H1 (cell line): ENCODE results near the gene MAST2. TPM values are rescaled to one million over a fixed set of nuclear protein-coding genes. Genes with fewer than 3 reads are reported as not detected.

Source experiments
- CTCF ChIA-PET: fragments of 300-600 bp; sonication (Branson Sonifier 250); formaldehyde crosslinking; loops from one replicate; lab custom pipeline; 2021; ENCODE audit not compliant: partially characterized antibody; lab: Charles Lee
- POLR2A ChIA-PET: fragments of 300-600 bp; sonication (Branson Sonifier 250); formaldehyde crosslinking; loops from one replicate; lab custom pipeline; 2021; ENCODE audit warnings: inconsistent platforms; ENCODE audit not compliant: partially characterized antibody; lab: Charles Lee
- DNase-seq, 2 experiments: peaks; one replicate each; pipeline versions ENCODE4 v3.0.0 to v3.0.0-alpha.2; 2010 to 2022; ENCODE audit warnings: low spot score in 2 of 2, low read depth in 1 of 2, mixed read lengths in 1 of 2
- FAIRE-seq: peaks from 2 replicates; lab custom pipeline; 2011; peaks lifted over from hg19 to GRCh38; lab: Jason Lieb, UNC
- H2AFZ ChIP-seq: 2 replicates; pipeline ENCODE4 v1.8.1; 2012; ENCODE audit warnings: low read length, inconsistent platforms
- H2AK5ac ChIP-seq: 2 replicates; pipeline ENCODE4 v1.6.1; 2013; ENCODE audit warnings: low read depth, low read length
- H2BK120ac ChIP-seq: replicated peaks from 2 replicates; pipeline ENCODE3; 2013; ENCODE audit warnings: low read depth, low read length, inconsistent platforms
- H2BK12ac ChIP-seq: 2 replicates; pipeline ENCODE4 v1.6.1; 2013; ENCODE audit warnings: low read depth, low read length
- H2BK15ac ChIP-seq: 2 replicates; pipeline ENCODE4 v1.6.1; 2013; ENCODE audit warnings: low read length
- H2BK20ac ChIP-seq: 2 replicates; pipeline ENCODE4 v1.6.1; 2013; ENCODE audit warnings: low read length
- H2BK5ac ChIP-seq: 2 replicates; pipeline ENCODE4 v1.6.1; 2013; ENCODE audit warnings: low read depth, low read length
- H3K14ac ChIP-seq: 2 replicates; pipeline ENCODE4 v1.6.1; 2013; ENCODE audit warnings: inconsistent platforms; ENCODE audit not compliant: insufficient read length
- H3K18ac ChIP-seq: 2 replicates; pipeline ENCODE4 v1.6.1; 2013; ENCODE audit warnings: low read length; ENCODE audit errors: extremely low read depth
- H3K23ac ChIP-seq: 2 replicates; pipeline ENCODE4 v1.6.1; 2013; ENCODE audit warnings: inconsistent platforms; ENCODE audit not compliant: insufficient read length
- H3K23me2 ChIP-seq: 2 replicates; pipeline ENCODE4 v1.6.1; 2013; ENCODE audit warnings: low read depth, low read length
- H3K27ac ChIP-seq: 2 replicates; pipeline ENCODE4 v1.6.1; 2011; ENCODE audit warnings: low read depth, low read length, inconsistent platforms
- H3K27me3 ChIP-seq, 4 experiments: replicated peaks in 1 of 4; 1 replicate in 1 of 4; 2 replicates in 3 of 4; pipeline versions ENCODE4 v1.6.1 to v1.8.1; 2011 to 2013; ENCODE audit warnings: low read length in 3 of 4, mild to moderate bottlenecking in 3 of 4, inconsistent platforms in 2 of 4, mixed read lengths in 2 of 4, moderate library complexity in 1 of 4; ENCODE audit not compliant: control insufficient read depth in 3 of 4, insufficient read depth in 3 of 4; ENCODE audit errors: extremely low read depth in 1 of 4
- H3K36me3 ChIP-seq, 4 experiments: 2 replicates each; pipeline versions ENCODE4 v1.6.1 to v1.8.1; 2011 to 2013; ENCODE audit warnings: mild to moderate bottlenecking in 4 of 4, low read length in 3 of 4, moderate library complexity in 2 of 4, control low read depth in 1 of 4, inconsistent platforms in 1 of 4; ENCODE audit not compliant: insufficient read depth in 4 of 4, control insufficient read depth in 2 of 4
- H3K4ac ChIP-seq: replicated peaks from 2 replicates; pipeline ENCODE3; 2013; ENCODE audit warnings: low read length, low read depth, mixed read lengths, inconsistent platforms; ENCODE audit not compliant: insufficient read length
- H3K4me1 ChIP-seq, 4 experiments: replicated peaks in 1 of 4; 1 replicate in 1 of 4; 2 replicates in 3 of 4; pipeline versions ENCODE4 v1.6.1 to v1.8.1; 2011 to 2013; ENCODE audit warnings: low read length in 3 of 4, inconsistent platforms in 2 of 4, mixed read lengths in 1 of 4; ENCODE audit not compliant: insufficient read depth in 4 of 4, control insufficient read depth in 3 of 4
- H3K4me2 ChIP-seq, 2 experiments: 2 replicates each; pipeline versions ENCODE4 v1.6.1 to v1.8.1; 2011 to 2013; ENCODE audit warnings: low read depth in 2 of 2, low read length in 2 of 2, control low read depth in 1 of 2, inconsistent platforms in 1 of 2, mild to moderate bottlenecking in 1 of 2; ENCODE audit not compliant: insufficient read depth in 1 of 2
- H3K4me3 ChIP-seq, 4 experiments: fragments of 200-600, 300-600 bp in 1 of 4; sonication (generic), shearing (Covaris generic), sonication (Bioruptor Twin) in 1 of 4; 2 replicates each; pipeline versions ENCODE4 v1.5.1 to v1.8.1; 2011 to 2016; ENCODE audit warnings: low read length in 4 of 4, low read depth in 3 of 4, control low read depth in 2 of 4, inconsistent platforms in 2 of 4, mild to moderate bottlenecking in 2 of 4, mixed read lengths in 1 of 4, moderate library complexity in 1 of 4; ENCODE audit not compliant: insufficient read depth in 2 of 4; ENCODE audit errors: extremely low read depth in 1 of 4
- H3K56ac ChIP-seq: replicated peaks from 2 replicates; pipeline ENCODE3; 2013; ENCODE audit warnings: low read depth, mild to moderate bottlenecking, mixed read lengths, low read length, inconsistent platforms; ENCODE audit not compliant: insufficient read length
- H3K79me1 ChIP-seq: 2 replicates; pipeline ENCODE4 v1.6.1; 2013; ENCODE audit warnings: low read depth, low read length, control low read depth
- H3K79me2 ChIP-seq, 2 experiments: 2 replicates each; pipeline versions ENCODE4 v1.6.1 to v1.8.1; 2012 to 2013; ENCODE audit warnings: low read length in 2 of 2, mild to moderate bottlenecking in 2 of 2, inconsistent platforms in 1 of 2; ENCODE audit not compliant: insufficient read depth in 2 of 2, control insufficient read depth in 1 of 2
- H3K9ac ChIP-seq, 4 experiments: replicated peaks in 1 of 4; 1 replicate in 1 of 4; 2 replicates in 3 of 4; pipeline versions ENCODE4 v1.6.1 to v1.8.1; 2011 to 2013; ENCODE audit warnings: low read depth in 3 of 4, low read length in 3 of 4, control low read depth in 2 of 4, mild to moderate bottlenecking in 2 of 4, moderate library complexity in 2 of 4, inconsistent platforms in 1 of 4; ENCODE audit errors: extremely low read depth in 1 of 4
- H3K9me3 ChIP-seq, 2 experiments: 2 replicates each; pipeline versions ENCODE4 v1.6.1 to v1.8.1; 2012 to 2013; ENCODE audit warnings: mild to moderate bottlenecking in 2 of 2, moderate library complexity in 2 of 2, control low read depth in 1 of 2, inconsistent platforms in 1 of 2, low read depth in 1 of 2, low read length in 1 of 2, mixed read lengths in 1 of 2; ENCODE audit not compliant: insufficient read depth in 2 of 2
- H4K20me1 ChIP-seq, 2 experiments: replicated peaks in 1 of 2; 2 replicates each; pipeline versions ENCODE3 to v1.8.1; 2011 to 2013; ENCODE audit warnings: inconsistent platforms in 2 of 2, low read length in 2 of 2, mild to moderate bottlenecking in 1 of 2; ENCODE audit not compliant: insufficient read depth in 2 of 2, control insufficient read depth in 1 of 2
- H4K5ac ChIP-seq: 2 replicates; pipeline ENCODE4 v1.6.1; 2013; ENCODE audit warnings: low read length, low read depth, mixed read lengths, inconsistent platforms; ENCODE audit not compliant: insufficient read length
- H4K8ac ChIP-seq: 2 replicates; pipeline ENCODE4 v1.8.0; 2013; ENCODE audit warnings: mild to moderate bottlenecking, moderate library complexity, low read length, inconsistent platforms; ENCODE audit not compliant: insufficient read depth; ENCODE audit errors: extremely low read depth
- H4K91ac ChIP-seq: replicated peaks from 2 replicates; pipeline ENCODE3; 2013; ENCODE audit warnings: low read length, mixed read lengths, inconsistent platforms; ENCODE audit not compliant: insufficient read length
- BACH1 ChIP-seq: IDR thresholded peaks from 2 replicates; pipeline ENCODE4 v1.6.1; 2012; ENCODE audit warnings: low read length, improper control_type of control experiment
- BRCA1 ChIP-seq: IDR thresholded peaks from 2 replicates; pipeline ENCODE4 v1.6.1; 2012; ENCODE audit warnings: low read depth, low read length, improper control_type of control experiment
- CHD2 ChIP-seq: IDR thresholded peaks from 2 replicates; pipeline ENCODE4 v1.6.1; 2012; ENCODE audit warnings: low read length, improper control_type of control experiment
- CTBP2 ChIP-seq: IDR thresholded peaks from 2 replicates; pipeline ENCODE4 v1.7.0; 2011; ENCODE audit warnings: borderline replicate concordance, mild to moderate bottlenecking, moderate library complexity, mixed read lengths, low read length; ENCODE audit not compliant: insufficient read depth, insufficient read length
- EGR1 ChIP-seq: IDR thresholded peaks from 2 replicates; pipeline ENCODE4 v1.6.1; 2011; ENCODE audit warnings: low read depth, low read length, borderline replicate concordance
- EP300 ChIP-seq, 2 experiments: IDR thresholded peaks; 1 replicate in 1 of 2; 2 replicates in 1 of 2; pipeline ENCODE4 v1.6.1; 2011 to 2012; ENCODE audit warnings: low read depth in 2 of 2, low read length in 2 of 2, mild to moderate bottlenecking in 2 of 2, borderline replicate concordance in 1 of 2, inconsistent platforms in 1 of 2, moderate library complexity in 1 of 2
- HDAC2 ChIP-seq, 2 experiments: fragments of 300-600 bp in 1 of 2; sonication (generic) in 1 of 2; IDR thresholded peaks; 2 replicates each; pipeline ENCODE4 v1.6.1; 2011 to 2012; ENCODE audit warnings: low read depth in 2 of 2, low read length in 2 of 2, mild to moderate bottlenecking in 2 of 2, moderate library complexity in 2 of 2, borderline replicate concordance in 1 of 2, inconsistent platforms in 1 of 2
- KDM4A ChIP-seq: IDR thresholded peaks from one replicate; pipeline ENCODE4 v1.7.1; 2012; ENCODE audit warnings: low read depth, mild to moderate bottlenecking, moderate library complexity, low read length, inconsistent platforms; ENCODE audit not compliant: severe bottlenecking
- RFX5 ChIP-seq: IDR thresholded peaks from 2 replicates; pipeline ENCODE4 v1.6.1; 2011; ENCODE audit warnings: low read depth, low read length, improper control_type of control experiment, borderline replicate concordance
- RNF2 ChIP-seq: fragments of 200-900, 300-1000 bp; sonication (generic); IDR thresholded peaks from 2 replicates; pipeline ENCODE4 v1.7.1; 2016; ENCODE audit warnings: borderline replicate concordance, low read depth, mild to moderate bottlenecking, antibody characterized with exemption, low read length; ENCODE audit not compliant: poor library complexity, severe bottlenecking; ENCODE audit errors: missing control alignments
- RXRA ChIP-seq: IDR thresholded peaks from 2 replicates; pipeline ENCODE4 v1.6.1; 2011; ENCODE audit warnings: low read depth, mild to moderate bottlenecking, low read length, moderate library complexity; ENCODE audit not compliant: insufficient read depth
- SP4 ChIP-seq: IDR thresholded peaks from 2 replicates; pipeline ENCODE4 v1.6.1; 2012; ENCODE audit warnings: low read length, inconsistent platforms
- USF2 ChIP-seq: IDR thresholded peaks from 2 replicates; pipeline ENCODE4 v1.6.1; 2011; ENCODE audit warnings: low read length, improper control_type of control experiment
- WGBS, 2 experiments: shearing (Covaris generic) in 1 of 2; methylation state at CpG; one replicate each; pipeline versions ENCODE4 v1.1.6 to v1.1.7; 2013 to 2015; ENCODE audit warnings: low lambda C conversion rate in 2 of 2, mixed read lengths in 2 of 2, inconsistent platforms in 1 of 2, low coverage in 1 of 2, missing lambda C conversion rate in 1 of 2; ENCODE audit not compliant: insufficient replicate concordance in 2 of 2, insufficient coverage in 1 of 2, insufficient read length in 1 of 2; ENCODE audit errors: extremely low coverage in 1 of 2, missing lambda C conversion rate in 1 of 2; 5-methylcytosine and 5-hydroxymethylcytosine counted together
- polyA plus RNA-seq, 7 experiments: library from polyadenylated mRNA; depleted of rRNA in 3 of 7; stranded (reverse) in 5 of 7; unstranded in 2 of 7; fragments of >200 nt in 5 of 7; fragments of 200-250 nt in 2 of 7; gene quantifications; 1 replicate in 5 of 7; 2 replicates in 1 of 7; 4 replicates in 1 of 7; pipeline versions ENCODE4 v1.2.1 to v1.2.3, GENCODE V29; 2011 to 2013; ENCODE audit warnings: missing spikeins in 2 of 7, mixed read lengths in 2 of 7
- total RNA-seq: library from RNA; stranded (reverse); fragmentation: NEBNext Ultra II Directional; extraction: Animal tissue kit (Norgen Biotek cat#: 25700); gene quantifications from 2 replicates; pipeline ENCODE4 v1.2.1, GENCODE V29; 2021

MAST2 gene
- total and polyA plus RNA-seq, 2 of the 8 experiments (the other 6 are each of a cell fraction or from before 2014, with no cell fraction given) = 20.5 to 35.4 TPM

DNA sequence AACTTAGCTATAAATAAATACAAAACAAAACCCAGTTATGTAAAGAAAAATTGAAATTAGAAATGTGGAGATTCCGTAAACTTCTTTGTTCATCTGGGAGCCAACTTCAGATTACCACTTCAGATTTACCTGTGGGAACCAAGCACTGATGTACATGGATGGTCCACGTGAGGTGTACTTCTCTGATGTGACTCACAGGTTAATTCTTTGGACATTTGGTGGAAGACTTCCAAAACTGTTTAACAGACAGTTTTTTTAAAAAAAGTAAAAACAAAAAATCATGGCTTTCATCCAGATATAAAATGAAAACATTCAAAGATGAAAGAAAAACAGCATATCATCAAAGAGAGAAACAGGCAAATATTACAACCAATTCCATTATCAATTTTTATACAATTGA, 92.0 kb downstream of the MAST2 start:
- Histone ChIP-seq H3K36me3 (no peaks in the 10 kb centered on the region), H3K4ac (no peak overlapping the region), H2BK5ac (no peak overlapping the region), H4K91ac (no peak overlapping the region), H3K27me3 (no peaks in the 10 kb centered on the region), H2AFZ (no peak overlapping the region), H2BK120ac (no peak overlapping the region), H3K14ac (no peak overlapping the region), H2BK20ac (no peak overlapping the region), H3K18ac (no peak overlapping the region), H3K9me3 (no peaks in the 10 kb centered on the region), H3K27ac (no peak overlapping the region), H3K23ac (no peak overlapping the region), H4K8ac (no peak overlapping the region), H4K5ac (no peak overlapping the region), H3K56ac (no peak overlapping the region), H3K79me2 (no peaks in the 10 kb centered on the region), H3K4me1 (no peaks in the 10 kb centered on the region), H2AK5ac (no peak overlapping the region), H2BK15ac (no peak overlapping the region), H3K9ac (no peak overlapping the region), H3K79me1 (no peaks in the 10 kb centered on the region), H4K20me1 (no peaks in the 10 kb centered on the region), H3K4me3 (no peak overlapping the region), H3K4me2 (no peak overlapping the region), H3K23me2 (no peaks in the 10 kb centered on the region), H2BK12ac (no peak overlapping the region)
- DNase-seq (no peak), FAIRE-seq (no peak)
- WGBS, 2 experiments = 93% methylated on average over 2 of the region's 2 CpGs; no CpG with 5 or more reads in 1 of the 2 experiments
- ChIA-PET POLR2A (no interaction called here), CTCF (no interaction called here)
- TF ChIP-seq CTBP2 (no peak), EP300 (IDR thresholded peaks at IDR 0.05; ENCODE audit: borderline replicate concordance in 1 of 2, low read depth in 2 of 2, low read length in 2 of 2) (no peak), BRCA1 (no peak), RFX5 (no peak), USF2 (no peak), SP4 (no peak), RNF2 (no peak), CHD2 (no peak), BACH1 (no peak), KDM4A (no peak), RXRA (no peak), EGR1 (no peak), HDAC2 (IDR thresholded peaks at IDR 0.05; ENCODE audit: borderline replicate concordance in 1 of 2, low read depth in 2 of 2, low read length in 2 of 2) (no peak)
